Karpas-422 (cell line): Measurements from ENCODE around the gene HMX1. TPM values are rescaled to one million over a fixed set of nuclear protein-coding genes. Genes with fewer than 3 reads are reported as not detected.

Source experiments
- DNase-seq: peaks from one replicate; pipeline ENCODE4 v3.0.0-alpha.2; 2015
- H2AFZ ChIP-seq: fragments of 200-600 bp; sonication (generic); 2 replicates; pipeline ENCODE4 v1.6.1; 2014; ENCODE audit warnings: antibody characterized with exemption, low read length, mixed read lengths
- H3K27ac ChIP-seq: fragments of 200-600 bp; sonication (generic); 2 replicates; pipeline ENCODE4 v1.5.1; 2014; ENCODE audit warnings: mild to moderate bottlenecking, low read length, moderate library complexity
- H3K27me3 ChIP-seq: fragments of 200-600 bp; sonication (generic); 2 replicates; pipeline ENCODE4 v1.6.1; 2014; ENCODE audit warnings: low read length, mixed read lengths
- H3K36me3 ChIP-seq: fragments of 200-600 bp; sonication (generic); 2 replicates; pipeline ENCODE4 v1.6.1; 2014; ENCODE audit warnings: low read length, mixed read lengths; ENCODE audit not compliant: insufficient read depth
- H3K4me1 ChIP-seq: fragments of 200-600 bp; sonication (generic); 2 replicates; pipeline ENCODE4 v1.6.1; 2014; ENCODE audit warnings: mild to moderate bottlenecking, low read length, mixed read lengths
- H3K4me2 ChIP-seq: fragments of 200-600 bp; sonication (generic); 2 replicates; pipeline ENCODE4 v1.6.1; 2014; ENCODE audit warnings: low read length, low read depth, mild to moderate bottlenecking; ENCODE audit not compliant: poor library complexity, severe bottlenecking
- H3K4me3 ChIP-seq: fragments of 200-600 bp; sonication (generic); 2 replicates; pipeline ENCODE4 v1.5.1; 2014; ENCODE audit warnings: mild to moderate bottlenecking, antibody characterized with exemption, low read length, mixed read lengths
- H3K79me2 ChIP-seq: fragments of 200-600 bp; sonication (generic); 2 replicates; pipeline ENCODE4 v1.6.1; 2014; ENCODE audit warnings: mild to moderate bottlenecking, low read length, mixed read lengths
- H3K9ac ChIP-seq: fragments of 200-600 bp; sonication (generic); 2 replicates; pipeline ENCODE4 v1.6.0; 2014; ENCODE audit warnings: low read length
- H3K9me2 ChIP-seq: fragments of 200-600 bp; sonication (generic), shearing (Covaris generic); replicated peaks from 2 replicates; pipeline ENCODE4 v1.6.0; 2014; ENCODE audit warnings: mild to moderate bottlenecking, low read length, moderate library complexity; ENCODE audit not compliant: insufficient read depth
- H3K9me3 ChIP-seq: fragments of 300-700, 200-600 bp; sonication (generic); 2 replicates; pipeline ENCODE4 v1.6.1; 2014; ENCODE audit warnings: low read length, mixed read lengths
- H4K20me1 ChIP-seq: fragments of 200-600 bp; sonication (generic); 2 replicates; pipeline ENCODE4 v1.6.1; 2014; ENCODE audit warnings: mild to moderate bottlenecking, antibody characterized with exemption, low read length, low read depth; ENCODE audit not compliant: insufficient read depth
- total RNA-seq: library from RNA; depleted of rRNA; stranded (reverse); fragments of >200 nt; shearing (Covaris generic); gene quantifications from 2 replicates; pipeline ENCODE4 v1.2.3, GENCODE V29; 2014; ENCODE audit warnings: low replicate concordance

HMX1 gene
- total RNA-seq, 1 experiment from 2014 or later, result not detected

- Histone ChIP-seq H2AFZ (no peak overlapping the region), H3K36me3 (no peaks in the 10 kb centered on the region), H3K4me2 (no peak overlapping the region), H3K79me2 (no peaks in the 10 kb centered on the region), H3K27ac (no peak overlapping the region), H4K20me1 (no peaks in the 10 kb centered on the region), H3K4me3 (no peak overlapping the region), H3K9me2 (no peaks in the 10 kb centered on the region), H3K4me1 (no peaks in the 10 kb centered on the region), H3K9me3 (no peaks in the 10 kb centered on the region), H3K9ac (no peak overlapping the region), H3K27me3 (no peaks in the 10 kb centered on the region)
- no peak for DNase-seq
These were observed 31.4 kb downstream of the HMX1 start for GRCh38 chr4:8840006-8840793.

GRCh38 chr4:8838961-8839431 lies 32.6 kb downstream of the HMX1 start:
- Histone ChIP-seq H3K27me3 (no peaks in the 10 kb centered on the region), H3K9me3 (no peaks in the 10 kb centered on the region), H3K36me3 (no peaks in the 10 kb centered on the region), H3K79me2 (no peaks in the 10 kb centered on the region), H3K9me2 (no peaks in the 10 kb centered on the region), H3K27ac (no peak overlapping the region), H3K4me2 (no peak overlapping the region), H4K20me1 (no peaks in the 10 kb centered on the region), H3K4me1 (no peaks in the 10 kb centered on the region), H3K9ac (no peak overlapping the region), H3K4me3 (no peak overlapping the region), H2AFZ (no peak overlapping the region)
- no peak for DNase-seq

- Histone ChIP-seq H3K36me3 (no peaks in the 10 kb centered on the region), H3K79me2 (no peaks in the 10 kb centered on the region), H3K27me3 (no peaks in the 10 kb centered on the region), H3K4me3 (no peak overlapping the region), H3K9me2 (no peaks in the 10 kb centered on the region), H3K4me1 (no peaks in the 10 kb centered on the region), H3K27ac (no peak overlapping the region), H2AFZ (no peak overlapping the region), H3K9ac (no peak overlapping the region), H3K4me2 (no peak overlapping the region), H3K9me3 (no peaks in the 10 kb centered on the region), H4K20me1 (no peaks in the 10 kb centered on the region)
- no peak for DNase-seq
These were observed 33.2 kb downstream of the HMX1 start for GRCh38 chr4:8838296-8838960.

GRCh38 chr4:8837181-8837841 lies 34.3 kb downstream of the HMX1 start:
- no peak overlapping the region for H3K4me2 ChIP-seq
- no peak overlapping the region for H3K4me3 ChIP-seq
- H2AFZ ChIP-seq, result no peak overlapping the region
- no peak overlapping the region for H3K9ac ChIP-seq
- DNase-seq, result no peak
- no peaks in the 10 kb centered on the region for H3K9me3 ChIP-seq
- H3K27me3 ChIP-seq, result no peaks in the 10 kb centered on the region
- H3K36me3 ChIP-seq, result no peaks in the 10 kb centered on the region
- peaks cover 4% of the 10 kb centered on the region; the same call in 1 of the 2 replicates for H3K4me1 ChIP-seq
- H3K27ac ChIP-seq, result no peak overlapping the region
- no peaks in the 10 kb centered on the region for H4K20me1 ChIP-seq
- no peaks in the 10 kb centered on the region for H3K9me2 ChIP-seq
- no peaks in the 10 kb centered on the region for H3K79me2 ChIP-seq

GRCh38 chr4:8836664-8837171 lies 34.9 kb downstream of the HMX1 start:
- Histone ChIP-seq H3K9me2 (no peaks in the 10 kb centered on the region), H3K27ac (no peak overlapping the region), H3K4me2 (no peak overlapping the region), H3K4me3 (no peak overlapping the region), H3K9me3 (no peaks in the 10 kb centered on the region), H3K9ac (no peak overlapping the region), H3K4me1 (peaks cover 4% of the 10 kb centered on the region; the same call in 1 of the 2 replicates), H3K79me2 (no peaks in the 10 kb centered on the region), H3K27me3 (no peaks in the 10 kb centered on the region), H4K20me1 (no peaks in the 10 kb centered on the region), H3K36me3 (no peaks in the 10 kb centered on the region), H2AFZ (no peak overlapping the region)
- DNase-seq, result no peak

- H3K9ac ChIP-seq, result no peak overlapping the region
- H2AFZ ChIP-seq, result no peak overlapping the region
- no peak overlapping the region for H3K4me3 ChIP-seq
- no peak overlapping the region for H3K27ac ChIP-seq
- DNase-seq, result no peak
- no peaks in the 10 kb centered on the region for H3K27me3 ChIP-seq
- no peaks in the 10 kb centered on the region for H3K9me3 ChIP-seq
- H3K36me3 ChIP-seq, result no peaks in the 10 kb centered on the region
- H3K4me1 ChIP-seq, result peaks cover 4% of the 10 kb centered on the region; the same call in 1 of the 2 replicates
- H3K9me2 ChIP-seq, result no peaks in the 10 kb centered on the region
- no peaks in the 10 kb centered on the region for H4K20me1 ChIP-seq
- H3K79me2 ChIP-seq, result no peaks in the 10 kb centered on the region
- no peak overlapping the region for H3K4me2 ChIP-seq
These were observed 35.9 kb downstream of the HMX1 start for GRCh38 chr4:8835521-8836365.

GRCh38 chr4:8834681-8835220 lies 36.9 kb downstream of the HMX1 start:
- Histone ChIP-seq H3K27ac (no peak overlapping the region), H3K36me3 (no peaks in the 10 kb centered on the region), H3K9me2 (no peaks in the 10 kb centered on the region), H2AFZ (no peak overlapping the region), H3K4me1 (peaks cover 4% of the 10 kb centered on the region; the same call in 1 of the 2 replicates), H3K27me3 (no peaks in the 10 kb centered on the region), H3K79me2 (no peaks in the 10 kb centered on the region), H3K9me3 (no peaks in the 10 kb centered on the region), H3K4me3 (no peak overlapping the region), H3K4me2 (no peak overlapping the region), H3K9ac (no peak overlapping the region), H4K20me1 (no peaks in the 10 kb centered on the region)
- no peak for DNase-seq
